ENCODE results near the gene NELL1. TPM values are rescaled to one million over a fixed set of nuclear protein-coding genes. Genes with fewer than 3 reads are reported as not detected.

Gene NELL1
- total RNA-seq, 1 donor from 2014 or later, result 0.29 TPM

GRCh38 chr11:21622566-21622965 is 953.2 kb downstream of the NELL1 start:
- peaks cover 3% of the 10 kb centered on the region for H3K9me3 Mint-ChIP-seq (ENCODE audit: unreplicated experiment)
- H3K4me3 Mint-ChIP-seq (ENCODE audit: unreplicated experiment), result no peak overlapping the region
- DNase-seq, result no peak
- no peak overlapping the region for H3K27ac Mint-ChIP-seq (ENCODE audit: unreplicated experiment)
- no peaks in the 10 kb centered on the region for H3K36me3 Mint-ChIP-seq (ENCODE audit: unreplicated experiment)
- TF ChIP-seq CTCF (IDR thresholded peaks at IDR 0.05; ENCODE audit: partially characterized antibody, unreplicated experiment), result no peak
- H3K4me1 Mint-ChIP-seq (ENCODE audit: low read depth, unreplicated experiment), result peaks cover 5% of the 10 kb centered on the region
- peaks cover under 1% of the 10 kb centered on the region for H3K27me3 Mint-ChIP-seq (ENCODE audit: unreplicated experiment)

- Mint-ChIP-seq H3K4me1 (ENCODE audit: low read depth, unreplicated experiment) (peaks cover 5% of the 10 kb centered on the region), H3K36me3 (ENCODE audit: unreplicated experiment) (no peaks in the 10 kb centered on the region), H3K9me3 (ENCODE audit: unreplicated experiment) (peaks cover 4% of the 10 kb centered on the region), H3K27me3 (ENCODE audit: unreplicated experiment) (peaks cover 2% of the 10 kb centered on the region), H3K4me3 (ENCODE audit: unreplicated experiment) (no peak overlapping the region), H3K27ac (ENCODE audit: unreplicated experiment) (no peak overlapping the region)
- no peak for TF ChIP-seq CTCF (IDR thresholded peaks at IDR 0.05; ENCODE audit: partially characterized antibody, unreplicated experiment)
- no peak for DNase-seq
Observed at GRCh38 chr11:21622995-21623394, 953.6 kb downstream of the NELL1 start.

Other genes starting within 250 kb of the NELL1 start
- gene SLC6A5, start 70.0 kb upstream of the NELL1 start, total RNA-seq (ENCODE audit: unreplicated experiment), result 0.05 TPM